ENCODE results near the gene CDHR3. TPM values are rescaled to one million over a fixed set of nuclear protein-coding genes. Genes with fewer than 3 reads are reported as not detected.

CDHR3 gene
- total and polyA plus RNA-seq, 2 donors (not counting 1 experiment from before 2014, with no cell fraction given): 5.1 to 9.4 TPM

GRCh38 chr7:106029941-106030340 is 66.9 kb downstream of the CDHR3 start:
- no peaks in the 10 kb centered on the region for H3K36me3 ChIP-seq (ENCODE audit: control insufficient read depth, insufficient read depth, low read length)
- no peaks in the 10 kb centered on the region for H3K79me2 ChIP-seq (ENCODE audit: control insufficient read depth, insufficient read depth, low read length)
- TF ChIP-seq CTCF (conservative IDR thresholded peaks at IDR 0.05 in 1 of 2, IDR thresholded peaks at IDR 0.05 in 1 of 2; ENCODE audit: low read depth in 1 of 2, low read length in 2 of 2): no peak
- TF ChIP-seq EZH2 (IDR thresholded peaks at IDR 0.05; ENCODE audit: low read length, missing control alignments): no peak
- H2AFZ ChIP-seq (ENCODE audit: low read length): no peak overlapping the region
- no peak overlapping the region for H3K4me2 ChIP-seq (ENCODE audit: extremely low read depth, insufficient read depth, low read length)
- H3K9ac ChIP-seq (ENCODE audit: insufficient read depth, low read length): no peak overlapping the region
- H3K4me3 ChIP-seq (replicated peaks in 1 of 4; ENCODE audit: control extremely low read depth in 1 of 4, insufficient read depth in 1 of 4, low read depth in 3 of 4, low read length in 4 of 4): no peak overlapping the region
- H3K4me1 ChIP-seq (ENCODE audit: control insufficient read depth, extremely low read depth, insufficient read depth, low read length): no peaks in the 10 kb centered on the region
- no peaks in the 10 kb centered on the region for H4K20me1 ChIP-seq (ENCODE audit: control insufficient read depth, extremely low read depth, insufficient read depth, low read length)
- no peaks in the 10 kb centered on the region for H3K9me3 ChIP-seq (ENCODE audit: control insufficient read depth, insufficient read depth, low read depth, low read length)
- no peak for DNase-seq (ENCODE audit: low read depth in 2 of 2)
- no peak overlapping the region for H3K27ac ChIP-seq (ENCODE audit: insufficient read depth, low read length)
- H3K27me3 ChIP-seq (ENCODE audit: control insufficient read depth, insufficient read depth, low read length): no peaks in the 10 kb centered on the region

GRCh38 chr7:106031300-106032035 is 68.4 kb downstream of the CDHR3 start:
- no peak overlapping the region for H3K27ac ChIP-seq (ENCODE audit: insufficient read depth, low read length)
- H4K20me1 ChIP-seq (ENCODE audit: control insufficient read depth, extremely low read depth, insufficient read depth, low read length): no peaks in the 10 kb centered on the region
- TF ChIP-seq EZH2 (IDR thresholded peaks at IDR 0.05; ENCODE audit: low read length, missing control alignments) (no peak), CTCF (conservative IDR thresholded peaks at IDR 0.05 in 1 of 2, IDR thresholded peaks at IDR 0.05 in 1 of 2; ENCODE audit: low read depth in 1 of 2, low read length in 2 of 2) (no peak)
- H3K9me3 ChIP-seq (ENCODE audit: control insufficient read depth, insufficient read depth, low read depth, low read length): no peaks in the 10 kb centered on the region
- no peaks in the 10 kb centered on the region for H3K79me2 ChIP-seq (ENCODE audit: control insufficient read depth, insufficient read depth, low read length)
- H2AFZ ChIP-seq (ENCODE audit: low read length): no peak overlapping the region
- no peak overlapping the region for H3K4me2 ChIP-seq (ENCODE audit: extremely low read depth, insufficient read depth, low read length)
- no peak overlapping the region for H3K4me3 ChIP-seq (replicated peaks in 1 of 4; ENCODE audit: control extremely low read depth in 1 of 4, insufficient read depth in 1 of 4, low read depth in 3 of 4, low read length in 4 of 4)
- no peaks in the 10 kb centered on the region for H3K27me3 ChIP-seq (ENCODE audit: control insufficient read depth, insufficient read depth, low read length)
- no peaks in the 10 kb centered on the region for H3K4me1 ChIP-seq (ENCODE audit: control insufficient read depth, extremely low read depth, insufficient read depth, low read length)
- no peak overlapping the region for H3K9ac ChIP-seq (ENCODE audit: insufficient read depth, low read length)
- H3K36me3 ChIP-seq (ENCODE audit: control insufficient read depth, insufficient read depth, low read length): no peaks in the 10 kb centered on the region
- peak; percentile 29 to 50 for DNase-seq (ENCODE audit: low read depth in 2 of 2)

GRCh38 chr7:106032295-106032694 is 69.2 kb downstream of the CDHR3 start:
- H4K20me1 ChIP-seq (ENCODE audit: control insufficient read depth, extremely low read depth, insufficient read depth, low read length): no peaks in the 10 kb centered on the region
- no peak overlapping the region for H3K9ac ChIP-seq (ENCODE audit: insufficient read depth, low read length)
- no peaks in the 10 kb centered on the region for H3K36me3 ChIP-seq (ENCODE audit: control insufficient read depth, insufficient read depth, low read length)
- H3K27me3 ChIP-seq (ENCODE audit: control insufficient read depth, insufficient read depth, low read length): no peaks in the 10 kb centered on the region
- H3K4me1 ChIP-seq (ENCODE audit: control insufficient read depth, extremely low read depth, insufficient read depth, low read length): no peaks in the 10 kb centered on the region
- H3K4me2 ChIP-seq (ENCODE audit: extremely low read depth, insufficient read depth, low read length): no peak overlapping the region
- no peak for TF ChIP-seq CTCF (conservative IDR thresholded peaks at IDR 0.05 in 1 of 2, IDR thresholded peaks at IDR 0.05 in 1 of 2; ENCODE audit: low read depth in 1 of 2, low read length in 2 of 2)
- TF ChIP-seq EZH2 (IDR thresholded peaks at IDR 0.05; ENCODE audit: low read length, missing control alignments): no peak
- H3K79me2 ChIP-seq (ENCODE audit: control insufficient read depth, insufficient read depth, low read length): no peaks in the 10 kb centered on the region
- H3K27ac ChIP-seq (ENCODE audit: insufficient read depth, low read length): no peak overlapping the region
- no peak overlapping the region for H3K4me3 ChIP-seq (replicated peaks in 1 of 4; ENCODE audit: control extremely low read depth in 1 of 4, insufficient read depth in 1 of 4, low read depth in 3 of 4, low read length in 4 of 4)
- no peaks in the 10 kb centered on the region for H3K9me3 ChIP-seq (ENCODE audit: control insufficient read depth, insufficient read depth, low read depth, low read length)
- H2AFZ ChIP-seq (ENCODE audit: low read length): no peak overlapping the region
- DNase-seq (ENCODE audit: low read depth in 2 of 2): no peak

All from fibroblast of lung (primary cell).